Middle frontal gyrus (tissue), 1 donor: ENCODE measurements around the gene TRAPPC10.
A peak's percentile ranks its signal among the peaks of the same experiment; 100 is the strongest.

Experiments
- DNase-seq: peaks from one replicate; pipeline ENCODE4 v3.0.0-alpha.2; 2015; ENCODE audit warnings: low spot score; ENCODE audit errors: extremely low spot score

TRAPPC10 gene, protein sequence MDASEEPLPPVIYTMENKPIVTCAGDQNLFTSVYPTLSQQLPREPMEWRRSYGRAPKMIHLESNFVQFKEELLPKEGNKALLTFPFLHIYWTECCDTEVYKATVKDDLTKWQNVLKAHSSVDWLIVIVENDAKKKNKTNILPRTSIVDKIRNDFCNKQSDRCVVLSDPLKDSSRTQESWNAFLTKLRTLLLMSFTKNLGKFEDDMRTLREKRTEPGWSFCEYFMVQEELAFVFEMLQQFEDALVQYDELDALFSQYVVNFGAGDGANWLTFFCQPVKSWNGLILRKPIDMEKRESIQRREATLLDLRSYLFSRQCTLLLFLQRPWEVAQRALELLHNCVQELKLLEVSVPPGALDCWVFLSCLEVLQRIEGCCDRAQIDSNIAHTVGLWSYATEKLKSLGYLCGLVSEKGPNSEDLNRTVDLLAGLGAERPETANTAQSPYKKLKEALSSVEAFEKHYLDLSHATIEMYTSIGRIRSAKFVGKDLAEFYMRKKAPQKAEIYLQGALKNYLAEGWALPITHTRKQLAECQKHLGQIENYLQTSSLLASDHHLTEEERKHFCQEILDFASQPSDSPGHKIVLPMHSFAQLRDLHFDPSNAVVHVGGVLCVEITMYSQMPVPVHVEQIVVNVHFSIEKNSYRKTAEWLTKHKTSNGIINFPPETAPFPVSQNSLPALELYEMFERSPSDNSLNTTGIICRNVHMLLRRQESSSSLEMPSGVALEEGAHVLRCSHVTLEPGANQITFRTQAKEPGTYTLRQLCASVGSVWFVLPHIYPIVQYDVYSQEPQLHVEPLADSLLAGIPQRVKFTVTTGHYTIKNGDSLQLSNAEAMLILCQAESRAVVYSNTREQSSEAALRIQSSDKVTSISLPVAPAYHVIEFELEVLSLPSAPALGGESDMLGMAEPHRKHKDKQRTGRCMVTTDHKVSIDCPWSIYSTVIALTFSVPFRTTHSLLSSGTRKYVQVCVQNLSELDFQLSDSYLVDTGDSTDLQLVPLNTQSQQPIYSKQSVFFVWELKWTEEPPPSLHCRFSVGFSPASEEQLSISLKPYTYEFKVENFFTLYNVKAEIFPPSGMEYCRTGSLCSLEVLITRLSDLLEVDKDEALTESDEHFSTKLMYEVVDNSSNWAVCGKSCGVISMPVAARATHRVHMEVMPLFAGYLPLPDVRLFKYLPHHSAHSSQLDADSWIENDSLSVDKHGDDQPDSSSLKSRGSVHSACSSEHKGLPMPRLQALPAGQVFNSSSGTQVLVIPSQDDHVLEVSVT

GRCh38 chr21:44011579-44012473 lies at the start of gene TRAPPC10:
TRAPPC10 (plus strand) TSS chr21:44012309; CDS start chr21:44012494, 185 bp downstream.
- DNase-seq = peak; percentile 84

DNA sequence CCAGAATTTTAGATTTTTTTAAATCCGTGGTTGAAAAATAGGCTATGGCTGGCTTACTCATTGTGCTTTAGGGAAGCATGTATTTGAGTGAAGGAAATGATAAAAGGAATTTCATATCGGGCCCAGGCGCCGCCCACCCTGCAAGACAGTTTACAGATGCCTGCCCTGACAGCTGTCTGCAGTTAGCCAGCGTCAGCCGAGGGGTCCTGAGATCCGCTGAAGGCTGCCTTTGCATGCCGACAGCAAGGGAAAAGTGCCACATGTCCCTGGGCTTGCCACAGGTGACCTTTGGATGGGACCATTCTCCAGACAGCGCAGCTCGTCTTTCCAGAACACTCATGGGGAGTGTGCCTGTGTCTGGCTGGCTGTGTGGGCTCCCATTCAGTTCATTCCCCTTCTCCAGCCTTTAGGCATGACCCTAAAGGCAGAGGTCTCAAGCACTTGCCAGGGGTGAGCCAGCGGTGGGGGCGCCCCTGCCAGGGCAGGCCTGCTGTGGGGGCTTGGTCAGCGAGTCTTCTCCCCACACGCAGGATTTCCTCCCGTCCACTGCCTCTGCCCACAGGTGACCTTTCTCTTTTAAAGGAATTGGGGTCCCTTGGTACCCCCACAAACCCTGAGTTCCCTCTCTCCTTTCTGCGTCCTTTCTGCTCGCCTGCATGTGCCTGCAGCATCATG lies 46.1 kb upstream of the TRAPPC10 start:
- no peak for DNase-seq

- no peak for DNase-seq
These were observed 45.1 kb upstream of the TRAPPC10 start for GRCh38 chr21:43966946-43967512.

- DNase-seq = no peak
These were observed 44.1 kb upstream of the TRAPPC10 start for GRCh38 chr21:43967981-43968380.

- no peak for DNase-seq
These were observed 43.5 kb upstream of the TRAPPC10 start for GRCh38 chr21:43968410-43969114.

GRCh38 chr21:43969115-43969444 lies 43.0 kb upstream of the TRAPPC10 start:
- DNase-seq = no peak

DNA sequence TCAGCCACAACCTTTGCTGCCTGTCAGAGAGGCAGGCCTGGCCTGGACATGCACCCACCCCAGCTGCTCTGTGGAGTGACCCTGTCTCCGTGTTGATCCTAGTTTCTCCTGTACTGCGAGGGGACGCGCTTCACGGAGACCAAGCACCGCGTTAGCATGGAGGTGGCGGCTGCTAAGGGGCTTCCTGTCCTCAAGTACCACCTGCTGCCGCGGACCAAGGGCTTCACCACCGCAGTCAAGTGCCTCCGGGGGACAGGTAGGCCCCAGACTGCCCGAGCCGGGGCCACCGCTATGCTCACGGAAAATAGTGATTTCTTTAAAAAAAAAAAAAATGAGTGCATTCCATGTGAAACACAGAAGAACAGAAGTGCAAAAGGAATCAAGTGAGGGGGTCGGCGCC lies 41.6 kb upstream of the TRAPPC10 start:
- no peak for DNase-seq

DNA sequence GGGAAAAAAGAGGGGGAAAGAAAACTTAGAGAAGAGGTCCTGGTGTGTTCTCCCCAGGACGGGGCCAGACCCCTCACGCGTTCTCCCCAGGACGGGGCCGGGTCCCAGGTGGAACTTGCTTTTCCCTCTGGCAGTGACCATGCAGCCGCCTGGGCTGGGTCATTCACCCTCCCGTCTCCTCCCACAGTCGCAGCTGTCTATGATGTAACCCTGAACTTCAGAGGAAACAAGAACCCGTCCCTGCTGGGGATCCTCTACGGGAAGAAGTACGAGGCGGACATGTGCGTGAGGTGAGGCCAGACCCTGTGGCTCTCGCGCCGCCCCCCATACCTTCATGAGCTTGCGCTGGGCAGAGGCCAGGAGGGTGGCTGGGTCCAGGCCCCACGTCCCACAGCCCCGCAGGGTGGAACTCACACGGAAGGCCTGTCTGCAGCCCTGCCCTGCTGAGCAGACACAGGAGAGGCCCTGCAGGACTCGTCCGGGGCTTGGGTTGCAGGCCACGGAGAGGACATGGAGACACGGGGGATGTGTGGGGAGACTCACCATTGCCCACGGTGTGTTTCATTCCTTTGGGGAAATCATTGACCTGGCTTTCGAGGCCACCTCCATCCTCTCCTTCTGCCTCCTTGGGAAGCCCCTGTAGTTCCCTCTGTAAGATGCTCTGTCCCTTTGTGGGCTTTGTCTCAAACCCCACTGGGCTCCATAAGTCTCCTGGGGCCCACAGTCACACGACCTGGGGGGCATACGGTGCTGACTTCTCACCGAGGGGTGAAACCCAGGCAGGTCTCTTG lies 40.7 kb upstream of the TRAPPC10 start:
- DNase-seq = no peak

- DNase-seq = no peak
These were observed 40.2 kb upstream of the TRAPPC10 start for GRCh38 chr21:43971992-43972255.

DNA sequence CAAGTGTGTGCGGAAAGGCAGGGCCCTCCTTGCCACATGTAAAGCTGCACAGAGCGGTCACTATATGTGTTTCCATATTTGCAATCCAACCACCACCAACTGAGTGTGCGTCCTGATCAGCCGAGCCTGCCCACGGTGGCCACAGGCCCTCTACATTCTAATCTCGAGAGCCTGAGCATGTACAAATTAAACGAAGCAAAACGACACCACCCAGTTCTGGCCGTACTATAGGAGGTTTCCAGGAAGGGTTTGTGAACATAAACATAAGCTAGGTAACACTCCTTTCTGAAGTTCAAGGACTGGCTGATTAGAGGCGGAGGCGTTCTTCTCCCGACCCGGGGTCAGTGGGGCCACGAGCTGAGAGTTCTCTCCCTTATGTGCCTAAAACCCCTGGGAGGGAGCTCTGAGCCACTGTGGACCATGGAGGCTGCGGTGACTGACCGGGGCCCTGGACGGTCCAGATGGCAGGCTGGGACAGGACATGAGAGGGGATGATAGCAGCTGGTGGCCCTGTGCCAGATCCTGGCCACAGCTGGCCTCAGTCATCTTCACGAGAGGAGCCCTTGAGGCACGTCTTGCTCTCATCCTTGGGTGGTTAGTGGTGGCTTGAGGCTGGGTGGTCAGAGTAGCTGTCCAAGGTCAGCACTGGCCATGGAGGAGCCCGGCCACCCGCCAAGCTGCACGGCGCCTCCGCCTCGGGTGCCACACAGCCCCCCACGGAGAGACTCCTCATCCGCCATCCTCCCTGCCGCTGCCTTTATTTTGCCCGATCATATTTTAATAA lies 39.1 kb upstream of the TRAPPC10 start:
- no peak for DNase-seq

DNA sequence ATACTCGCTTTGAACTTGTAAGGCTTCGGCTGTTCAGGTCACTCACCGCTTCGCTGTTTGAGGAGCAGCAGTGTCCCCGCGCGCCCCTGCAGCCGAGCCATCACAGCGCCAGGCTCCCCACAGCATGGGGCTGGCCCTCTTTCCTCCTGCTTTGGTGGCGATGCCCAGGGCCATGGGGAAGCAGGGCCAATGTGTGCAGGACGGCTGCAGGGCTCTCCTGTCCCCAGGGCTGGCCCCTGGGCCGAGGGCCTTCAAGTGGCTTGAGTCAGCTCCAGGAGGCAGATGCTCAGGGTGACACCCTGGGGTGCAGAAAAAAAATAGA lies 38.5 kb upstream of the TRAPPC10 start:
- no peak for DNase-seq

- DNase-seq = no peak
These were observed 37.2 kb upstream of the TRAPPC10 start for GRCh38 chr21:43974791-43975468.

- DNase-seq = no peak
These were observed 36.5 kb upstream of the TRAPPC10 start for GRCh38 chr21:43975469-43976098.

DNA sequence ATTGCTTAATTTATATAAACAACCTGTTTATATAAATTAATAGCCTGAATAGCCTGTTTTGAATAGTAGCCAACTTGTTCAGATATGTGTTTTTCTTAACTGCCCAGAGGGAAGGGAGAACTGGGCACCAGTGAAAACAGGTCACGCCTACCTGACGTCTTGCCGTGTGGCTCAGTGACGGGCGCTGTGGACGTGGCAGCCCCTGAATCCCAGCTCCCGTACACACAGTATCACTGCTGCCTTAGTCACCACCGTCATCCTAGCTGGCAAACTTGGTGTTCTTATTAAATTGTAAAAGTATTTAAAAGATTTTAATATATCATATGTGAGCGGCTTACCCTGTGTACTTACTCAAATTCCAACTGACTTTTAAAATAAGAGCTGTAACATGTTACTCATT lies 35.4 kb upstream of the TRAPPC10 start:
- DNase-seq = no peak

- DNase-seq = no peak
These were observed 34.0 kb upstream of the TRAPPC10 start for GRCh38 chr21:43978060-43978459.

DNA sequence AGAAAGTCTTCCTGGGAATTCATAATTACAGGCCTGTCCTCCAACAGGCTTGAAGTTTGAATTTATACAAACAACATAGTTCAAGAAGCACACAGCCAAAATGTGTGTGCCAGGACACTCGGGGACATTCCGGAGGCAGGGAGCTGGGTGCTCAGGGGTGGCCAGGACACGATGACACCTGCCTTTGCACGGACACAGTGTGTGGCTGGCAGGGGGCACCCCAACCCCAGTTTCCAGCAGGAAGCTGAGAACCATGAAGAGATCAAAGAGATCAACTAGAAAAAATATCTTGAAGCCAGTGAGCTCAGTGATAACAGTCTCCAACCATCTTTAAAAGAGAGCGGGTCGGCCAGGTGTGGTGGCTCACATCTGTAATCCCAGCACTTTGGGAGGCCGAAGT lies 32.5 kb upstream of the TRAPPC10 start:
- no peak for DNase-seq
